GM13976 (cell line): ENCODE measurements around the gene ASMTL.

Experiments
- DNase-seq: peaks from one replicate; pipeline ENCODE4 v3.0.0; 2012; ENCODE audit warnings: low spot score
- in situ Hi-C: fragments of 300-500 bp; cut with MboI; formaldehyde crosslinking; loops from one replicate; pipeline ENCODE4 v1.12.0; 2022; ENCODE audit warnings: low sequenced_read_pairs, mixed read lengths, inconsistent platforms; ENCODE audit not compliant: unreplicated experiment
- TF ChIP-seq, protein P1 (sequence below): IDR thresholded peaks from 2 replicates; pipeline ENCODE4 v1.5.1; 2012; ENCODE audit warnings: borderline replicate concordance, mild to moderate bottlenecking; ENCODE audit not compliant: insufficient read depth; ENCODE audit errors: extremely low read depth, missing control alignments, control extremely low read depth

Gene ASMTL

DNA sequence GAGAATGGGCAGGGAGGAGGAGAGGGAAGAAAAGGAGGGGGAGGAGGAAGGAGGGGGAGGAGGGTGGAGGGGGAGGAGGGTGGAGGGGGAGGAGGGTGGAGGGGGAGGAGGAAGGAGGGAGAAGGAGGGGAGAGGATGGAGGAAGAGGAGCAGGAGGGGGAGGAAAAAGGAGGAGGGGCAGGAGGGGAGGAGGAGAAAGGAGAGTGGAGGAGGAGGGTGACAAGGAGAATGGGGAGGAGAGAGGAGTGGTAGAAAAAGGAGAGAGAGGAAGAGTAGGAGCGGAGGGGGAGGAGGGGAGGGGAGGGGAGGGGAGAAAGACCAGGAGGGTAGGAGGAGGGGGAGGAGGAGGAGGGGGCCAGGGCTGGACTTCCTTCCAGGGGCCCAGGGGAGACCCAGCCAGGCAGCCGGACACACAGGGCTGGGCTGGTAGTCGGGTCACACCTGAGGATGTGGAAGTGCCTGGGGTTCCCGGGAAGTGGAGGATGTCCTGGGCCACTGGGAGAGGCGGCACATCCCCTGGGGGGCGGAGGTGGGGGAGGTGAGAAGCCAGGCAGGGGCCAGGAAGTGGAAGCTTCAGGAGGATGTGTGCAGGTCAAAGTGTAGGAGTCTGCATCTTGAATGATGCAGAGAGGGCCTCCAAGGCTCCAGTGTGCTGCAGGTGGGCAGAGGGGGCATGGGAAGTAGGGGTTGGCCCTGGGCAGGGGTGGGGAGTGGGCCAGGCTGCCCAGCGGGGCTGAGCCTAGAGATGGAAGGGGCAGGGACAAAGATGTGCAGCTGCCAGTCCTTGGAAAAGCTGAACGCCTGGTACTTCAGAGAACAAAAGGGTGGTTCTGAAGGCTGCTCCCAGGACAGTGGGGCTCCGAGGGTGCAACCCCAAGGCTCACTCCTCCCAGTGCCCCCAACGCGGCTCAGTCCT lies 97.3 kb downstream of the ASMTL start:
- TF ChIP-seq, protein P1, sequence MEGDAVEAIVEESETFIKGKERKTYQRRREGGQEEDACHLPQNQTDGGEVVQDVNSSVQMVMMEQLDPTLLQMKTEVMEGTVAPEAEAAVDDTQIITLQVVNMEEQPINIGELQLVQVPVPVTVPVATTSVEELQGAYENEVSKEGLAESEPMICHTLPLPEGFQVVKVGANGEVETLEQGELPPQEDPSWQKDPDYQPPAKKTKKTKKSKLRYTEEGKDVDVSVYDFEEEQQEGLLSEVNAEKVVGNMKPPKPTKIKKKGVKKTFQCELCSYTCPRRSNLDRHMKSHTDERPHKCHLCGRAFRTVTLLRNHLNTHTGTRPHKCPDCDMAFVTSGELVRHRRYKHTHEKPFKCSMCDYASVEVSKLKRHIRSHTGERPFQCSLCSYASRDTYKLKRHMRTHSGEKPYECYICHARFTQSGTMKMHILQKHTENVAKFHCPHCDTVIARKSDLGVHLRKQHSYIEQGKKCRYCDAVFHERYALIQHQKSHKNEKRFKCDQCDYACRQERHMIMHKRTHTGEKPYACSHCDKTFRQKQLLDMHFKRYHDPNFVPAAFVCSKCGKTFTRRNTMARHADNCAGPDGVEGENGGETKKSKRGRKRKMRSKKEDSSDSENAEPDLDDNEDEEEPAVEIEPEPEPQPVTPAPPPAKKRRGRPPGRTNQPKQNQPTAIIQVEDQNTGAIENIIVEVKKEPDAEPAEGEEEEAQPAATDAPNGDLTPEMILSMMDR, result no peak
- in situ Hi-C loops, result no loop called here
- DNase-seq, result peak; percentile 27

DNA sequence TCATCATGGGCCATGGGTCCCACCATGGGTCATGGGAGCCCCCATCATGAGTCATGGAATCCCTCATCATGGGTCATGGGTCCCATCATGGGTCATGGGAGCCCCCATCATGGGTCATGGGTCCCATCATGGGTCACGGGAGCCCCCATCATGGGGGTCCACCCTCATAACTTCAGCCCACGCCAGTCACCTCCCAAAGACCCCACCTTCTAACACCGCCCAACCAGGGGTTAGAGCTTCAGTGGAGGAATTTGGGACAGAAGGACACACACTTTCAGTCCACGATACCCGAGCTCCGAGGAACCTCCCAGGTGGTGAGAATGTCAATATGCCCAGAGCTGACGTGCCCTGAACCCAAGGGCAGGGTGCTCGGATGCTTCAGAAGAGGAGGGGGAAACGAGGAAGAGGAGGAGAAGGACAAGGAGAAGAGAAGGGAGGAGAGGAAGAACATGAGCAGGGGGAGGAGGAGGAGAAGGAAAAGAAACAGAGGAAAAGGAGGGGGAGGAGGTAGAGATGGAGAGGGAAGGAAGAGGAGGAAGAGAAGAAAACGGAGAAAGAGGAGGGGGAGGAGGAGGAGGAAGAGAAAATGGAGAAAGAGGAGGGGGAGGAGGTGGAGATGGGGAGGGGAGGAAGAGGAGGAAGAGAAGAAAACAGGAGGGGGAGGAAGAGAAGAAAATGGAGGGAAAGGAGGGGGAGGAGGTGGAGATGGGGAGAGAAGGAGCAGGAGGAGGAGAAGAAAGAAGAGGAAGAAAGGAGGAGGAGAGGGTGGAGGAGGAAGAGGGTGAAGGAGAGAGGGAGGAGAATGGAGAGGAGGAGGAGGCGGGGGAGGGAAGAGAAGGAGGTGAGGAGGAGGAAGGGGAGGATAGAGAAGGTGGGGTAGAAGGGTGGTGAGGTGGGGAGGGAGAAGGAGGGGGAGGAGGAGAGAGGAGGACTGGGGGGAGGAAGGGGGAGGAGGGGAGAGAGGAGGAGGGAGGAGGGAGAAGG lies 98.4 kb downstream of the ASMTL start:
- in situ Hi-C loops, result no loop called here
- DNase-seq, result peak; percentile 10
- TF ChIP-seq, protein P1, result no peak
